T-helper 2 cell treated with Interferon-gamma antibody and Interleukin-4, amounts not matched to agents 100 ng/mL and 5 ng/mL, for 36 hours (primary cell): ENCODE measurements around the gene BTG4. TPM values are rescaled to one million over a fixed set of nuclear protein-coding genes. Genes with fewer than 3 reads are reported as not detected.

Experiments
- intact Hi-C: fragments of 100-400 bp; cut with micrococcal nuclease; formaldehyde crosslinking; loops from one replicate; pipeline ENCODE4 v1.15.1; 2023
- total RNA-seq: library from RNA; stranded (reverse); gene quantifications from 2 replicates; pipeline ENCODE4 v1.2.3, GENCODE V29; 2022

BTG4 gene
- total RNA-seq, 1 donor from 2014 or later, result not detected

DNA sequence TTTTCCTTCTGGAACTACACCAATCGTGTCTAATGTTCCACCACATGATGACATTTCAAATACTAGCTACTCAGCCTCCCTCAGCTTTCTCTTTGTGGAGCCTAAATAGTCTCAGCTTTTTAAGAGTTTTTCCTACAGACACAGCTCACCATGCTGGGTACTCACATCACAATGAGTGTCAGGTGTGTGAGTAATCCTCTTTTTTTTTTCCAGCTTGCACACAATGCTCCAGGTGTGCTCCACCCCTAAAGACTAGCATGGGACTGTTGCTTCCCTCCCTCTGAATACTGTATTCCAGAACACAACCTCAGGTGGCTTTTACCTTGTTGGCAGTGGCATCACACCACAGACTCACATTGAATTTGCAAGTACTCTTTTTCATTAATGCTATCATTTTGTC is 11.7 kb downstream of the BTG4 start:
- intact Hi-C loops, result no loop called here

DNA sequence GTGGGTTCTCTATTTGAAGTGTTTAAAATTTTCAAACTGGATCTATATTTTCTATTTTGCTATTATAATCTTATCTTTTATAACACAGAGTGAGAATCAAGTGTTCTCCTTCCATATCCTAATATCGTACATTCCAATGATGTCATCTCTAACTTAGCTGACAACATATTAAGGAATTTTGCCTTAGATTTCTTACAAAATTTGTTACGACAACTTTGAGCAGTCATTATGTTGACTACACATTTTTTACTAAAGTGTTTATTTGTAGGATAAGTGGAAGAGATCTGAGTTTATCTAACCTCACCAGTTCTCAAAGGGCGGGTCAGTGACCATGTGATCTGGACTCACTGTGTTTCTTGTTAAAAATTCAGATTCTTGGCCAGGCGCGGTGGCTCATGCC is 12.7 kb downstream of the BTG4 start:
- intact Hi-C loops, result no loop called here

DNA sequence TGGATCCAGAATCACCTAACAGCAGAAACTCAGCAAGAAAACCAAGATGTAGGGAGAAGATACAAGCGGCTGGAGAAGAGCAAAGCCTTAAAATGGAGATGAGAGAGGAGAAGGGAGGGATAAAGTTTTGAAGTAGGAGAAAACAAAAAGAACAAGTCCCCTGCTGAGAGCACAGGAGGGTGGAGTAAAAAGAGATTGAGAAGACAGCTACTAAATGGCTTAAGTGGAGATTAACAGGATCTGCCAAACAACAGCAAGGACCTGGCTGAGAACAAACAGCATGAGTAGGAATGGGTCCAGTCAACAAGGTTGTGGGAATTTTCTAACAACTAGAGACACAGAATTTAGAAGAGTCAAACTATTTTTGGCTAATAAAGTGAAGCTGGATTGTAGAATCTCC is 18.1 kb downstream of the BTG4 start:
- intact Hi-C loops, result no loop called here

DNA sequence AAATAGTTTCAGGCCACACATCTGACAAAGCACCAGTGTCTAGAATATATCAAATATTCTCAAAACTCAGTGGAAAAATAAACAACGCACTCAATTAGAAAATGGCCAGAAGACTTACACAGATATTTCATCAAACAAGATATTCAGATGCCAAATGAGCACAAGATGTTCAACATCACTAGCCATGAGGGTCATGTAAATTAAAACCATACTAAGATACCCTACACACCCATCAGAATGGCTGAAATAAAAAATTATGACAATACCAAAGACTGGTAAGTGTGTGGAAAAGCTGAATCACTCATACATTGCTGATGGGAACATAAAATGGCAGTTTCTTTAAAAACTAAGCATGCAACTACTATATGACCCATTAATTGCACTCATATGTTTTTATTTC is 21.7 kb downstream of the BTG4 start:
- intact Hi-C loops, result no loop called here

- intact Hi-C loops, result no loop called here
Observed at GRCh38 chr11:111483431-111483830, 28.8 kb downstream of the BTG4 start.

DNA sequence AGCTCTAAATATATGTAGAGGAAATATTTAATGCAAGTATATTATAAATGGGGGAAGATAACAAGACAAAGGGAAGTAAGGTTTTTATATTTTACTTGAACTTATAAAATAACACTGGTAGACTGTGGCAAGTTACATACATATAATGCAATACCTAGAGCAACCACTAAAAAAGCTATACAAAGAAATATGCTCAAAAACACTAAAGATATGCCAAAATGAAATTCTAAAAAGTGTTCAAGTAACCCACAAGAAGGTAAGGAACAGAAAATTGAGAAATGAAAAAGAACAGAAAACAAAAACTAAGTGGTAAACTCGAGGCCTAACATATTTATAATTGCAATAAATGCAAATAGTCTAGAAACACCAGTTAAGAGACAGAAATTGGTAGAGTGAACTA is 32.5 kb downstream of the BTG4 start:
- intact Hi-C loops, result no loop called here

DNA sequence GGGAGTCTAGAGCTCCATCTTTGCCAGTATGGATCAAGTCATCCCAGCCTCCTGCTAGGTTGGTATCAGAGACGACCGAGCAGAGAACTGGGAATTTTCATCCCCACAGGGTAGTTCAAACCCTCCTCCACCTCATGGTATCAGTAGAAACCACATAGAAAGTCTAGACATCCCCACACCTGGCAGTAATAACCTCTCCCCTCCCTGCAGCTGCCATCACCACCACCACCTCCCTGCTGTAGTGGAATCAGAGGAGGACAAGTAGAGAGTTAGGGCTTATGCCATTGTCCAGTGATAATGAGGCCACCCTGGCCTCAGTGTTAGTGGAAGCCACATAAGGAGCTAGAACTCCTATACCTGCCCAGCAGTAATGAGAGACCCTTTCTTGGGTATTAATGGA is 34.3 kb downstream of the BTG4 start:
- intact Hi-C loops, result no loop called here

DNA sequence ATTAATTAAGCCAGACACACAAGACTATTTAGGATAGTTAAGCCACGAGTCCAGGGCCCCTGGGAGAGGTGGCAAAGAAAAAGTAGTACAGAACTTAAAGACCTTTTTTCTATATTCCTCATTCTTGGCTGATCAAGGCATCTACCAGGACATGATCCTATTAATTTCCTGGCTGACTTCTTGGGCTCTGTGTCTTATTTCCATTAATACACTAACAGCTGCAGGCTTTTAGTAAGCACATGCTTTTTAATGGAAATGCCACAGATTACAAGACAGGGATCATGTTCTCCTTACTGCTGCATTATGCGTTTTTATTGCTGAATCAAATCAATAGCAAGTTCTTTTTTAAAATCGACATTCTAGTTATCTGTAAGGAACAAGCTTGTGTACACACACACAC is 35.2 kb downstream of the BTG4 start:
- intact Hi-C loops, result no loop called here

GRCh38 chr11:111476366-111476765 is 35.8 kb downstream of the BTG4 start:
- intact Hi-C loops, result no loop called here

- intact Hi-C loops, result no loop called here
Observed at GRCh38 chr11:111474432-111474831, 37.8 kb downstream of the BTG4 start.

- intact Hi-C loops, result no loop called here
Observed at GRCh38 chr11:111472228-111472627, 40.0 kb downstream of the BTG4 start.

DNA sequence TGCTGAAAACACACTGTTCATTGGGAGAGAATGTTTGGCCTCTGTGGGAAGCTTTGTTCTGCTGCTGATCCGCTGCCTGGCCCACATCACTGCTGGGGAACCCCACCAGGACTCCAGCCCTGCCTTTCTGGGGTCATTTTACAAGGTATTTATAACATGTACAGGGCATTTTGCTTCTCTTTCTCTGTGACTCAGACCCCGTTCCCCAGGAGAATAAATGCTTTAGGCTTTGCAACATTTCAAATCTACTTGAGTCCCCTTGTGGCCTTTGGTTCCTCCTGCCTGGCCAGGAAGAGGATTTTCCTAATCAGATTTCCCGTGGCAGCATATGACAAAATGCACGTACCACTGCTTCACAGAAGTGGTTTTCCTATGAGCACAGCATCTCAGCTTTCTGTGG is 43.0 kb downstream of the BTG4 start:
- intact Hi-C loops, result no loop called here

- intact Hi-C loops, result no loop called here
Observed at GRCh38 chr11:111466615-111467014, 45.6 kb downstream of the BTG4 start.

- intact Hi-C loops, result no loop called here
Observed at GRCh38 chr11:111465400-111465799, 46.8 kb downstream of the BTG4 start.

DNA sequence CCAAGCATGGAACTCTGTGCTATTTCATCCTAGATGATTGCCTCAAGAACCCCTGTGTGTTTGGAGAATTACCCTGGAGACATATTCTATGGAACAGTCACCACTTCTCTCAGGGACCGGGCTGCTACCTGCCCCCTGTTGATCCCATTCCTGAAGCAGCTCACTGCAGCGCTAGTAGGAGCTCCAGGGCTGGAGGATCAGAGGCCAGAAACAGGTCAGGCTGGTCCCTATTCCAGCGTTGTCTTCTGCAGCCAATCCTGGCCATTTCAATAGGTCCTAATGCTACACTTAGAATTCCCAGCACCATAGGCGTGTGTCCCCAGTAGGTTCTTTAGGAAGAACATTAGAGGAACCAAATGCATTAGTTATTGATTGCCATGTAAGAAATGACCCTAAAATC is 48.9 kb downstream of the BTG4 start:
- intact Hi-C loops, result no loop called here

DNA sequence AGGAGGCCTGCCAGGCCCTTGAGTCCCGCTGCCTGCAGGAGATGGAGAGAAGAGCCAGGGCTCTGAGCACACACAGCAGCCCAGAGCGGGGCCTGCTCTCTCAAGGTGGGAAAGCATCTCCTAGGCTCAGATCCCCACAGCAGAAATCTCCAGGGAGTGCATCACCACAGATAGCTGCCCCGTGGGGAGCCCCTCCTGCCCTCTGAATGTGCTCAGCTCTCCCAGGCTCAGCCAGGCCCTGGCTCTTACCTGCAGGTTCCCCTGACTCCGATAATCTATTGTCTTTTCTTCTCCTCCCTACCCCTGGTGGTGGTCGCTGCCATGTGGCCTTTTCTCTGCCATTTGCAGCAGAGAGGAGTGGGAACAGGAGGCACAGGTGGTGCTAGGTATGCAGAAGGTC is 49.9 kb downstream of the BTG4 start:
- intact Hi-C loops, result no loop called here

- intact Hi-C loops, result no loop called here
Observed at GRCh38 chr11:111461460-111462235, 50.5 kb downstream of the BTG4 start.

- intact Hi-C loops, result no loop called here
Observed at GRCh38 chr11:111460856-111461255, 51.3 kb downstream of the BTG4 start.

DNA sequence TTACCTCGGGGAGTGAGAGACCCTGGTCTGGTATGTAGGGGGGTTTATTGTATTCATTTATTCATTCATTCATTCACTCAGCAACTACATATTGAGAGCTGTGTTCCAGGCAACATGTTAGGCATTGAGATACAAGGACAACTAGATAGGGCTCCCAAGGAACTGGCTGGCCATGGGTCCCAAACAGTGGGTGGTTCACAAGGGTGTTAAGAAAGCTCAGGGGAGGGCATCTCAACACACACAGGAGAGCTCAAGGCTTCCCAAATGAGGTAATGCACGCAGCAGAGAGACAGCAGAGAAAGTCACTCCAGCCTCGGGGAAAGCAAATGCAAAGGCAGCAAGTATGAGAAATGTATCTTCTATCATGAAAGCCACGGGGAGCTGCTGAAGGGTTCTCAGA is 51.8 kb downstream of the BTG4 start:
- intact Hi-C loops, result no loop called here

DNA sequence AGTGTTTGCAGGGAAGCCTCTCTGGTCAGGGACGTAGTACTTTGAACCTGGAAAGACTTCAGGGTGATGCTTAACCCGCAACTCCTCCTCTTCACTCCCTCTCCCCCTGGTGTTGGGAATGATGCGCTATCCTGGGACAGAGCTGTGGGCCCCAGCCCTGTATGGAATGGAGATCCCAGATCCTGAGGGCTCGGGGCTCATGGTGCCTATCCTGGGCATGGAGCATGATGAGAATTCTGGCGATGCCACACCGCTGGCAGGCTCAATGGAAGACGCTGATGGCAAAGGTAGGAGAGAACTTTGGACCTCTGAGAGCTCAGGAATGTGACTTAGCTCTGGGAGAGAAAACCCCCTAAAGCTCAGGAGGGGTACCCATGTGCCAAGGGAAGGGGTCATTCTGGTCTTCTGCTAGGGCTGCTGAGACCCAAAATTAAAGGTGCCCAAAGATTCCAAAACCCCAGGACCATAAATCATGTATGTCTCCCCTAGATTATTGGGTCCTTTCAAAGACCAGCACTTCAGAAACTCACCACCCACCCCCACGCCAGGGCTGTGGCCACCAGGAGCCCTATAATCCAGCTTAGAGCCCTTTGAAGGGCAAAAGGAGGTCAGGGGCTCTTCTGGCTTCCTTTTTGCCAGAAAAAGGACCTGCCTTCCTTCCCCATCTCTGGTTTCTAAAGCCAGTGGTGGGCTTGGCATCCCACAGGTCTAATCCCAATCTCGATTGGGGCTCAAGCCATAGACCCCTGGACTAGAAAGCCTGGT is 52.5 kb downstream of the BTG4 start:
- intact Hi-C loops, result loop anchor here (10.0 kb wide), 1 partner anchor 75 kb away; no protein-coding TSS in a partner anchor

- intact Hi-C loops, result loop anchor here (10.0 kb wide), 1 partner anchor 77 kb away; no protein-coding TSS in a partner anchor
Observed at GRCh38 chr11:111457731-111458368, 54.3 kb downstream of the BTG4 start.
